Activated CD4-positive, CD25-positive, alpha-beta regulatory T cell treated with anti-CD3 and anti-CD28 coated beads, Interleukin-2, amount 50 U/mL, for 24 hours (primary cell): ENCODE data around the gene SPINK4.

Experiments used
- ATAC-seq, 2 donors: fragments of 150-1000 bp; cut with Tn5 transposase; one replicate each; pipeline ENCODE4 v1.10.0; 2021; ENCODE audit warnings: mild to moderate bottlenecking in 1 of 2, moderate library complexity in 1 of 2

Gene SPINK4, protein sequence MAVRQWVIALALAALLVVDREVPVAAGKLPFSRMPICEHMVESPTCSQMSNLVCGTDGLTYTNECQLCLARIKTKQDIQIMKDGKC

DNA sequence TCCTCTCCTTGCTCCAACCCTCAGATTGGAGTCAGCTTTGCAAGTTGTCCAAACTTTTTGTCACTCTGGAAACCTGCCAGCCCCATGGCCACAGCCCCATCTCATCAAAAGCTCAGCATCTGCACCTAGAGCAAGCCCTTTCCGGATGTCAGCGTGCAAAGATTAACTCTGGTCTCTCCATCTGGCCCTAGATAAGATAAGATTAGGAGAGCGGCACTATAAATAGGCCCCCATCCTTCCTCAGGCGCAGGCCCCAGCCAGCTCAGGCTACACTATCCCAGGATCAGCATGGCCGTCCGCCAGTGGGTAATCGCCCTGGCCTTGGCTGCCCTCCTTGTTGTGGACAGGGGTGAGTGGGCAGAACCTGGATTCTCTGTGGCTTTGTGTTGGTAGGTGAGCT is at the start of gene SPINK4:
SPINK4 (plus strand) TSS at position 247 of the 400 bp plus-strand sequence; CDS start at position 289, 42 bp downstream.
- ATAC-seq = no peak

DNA sequence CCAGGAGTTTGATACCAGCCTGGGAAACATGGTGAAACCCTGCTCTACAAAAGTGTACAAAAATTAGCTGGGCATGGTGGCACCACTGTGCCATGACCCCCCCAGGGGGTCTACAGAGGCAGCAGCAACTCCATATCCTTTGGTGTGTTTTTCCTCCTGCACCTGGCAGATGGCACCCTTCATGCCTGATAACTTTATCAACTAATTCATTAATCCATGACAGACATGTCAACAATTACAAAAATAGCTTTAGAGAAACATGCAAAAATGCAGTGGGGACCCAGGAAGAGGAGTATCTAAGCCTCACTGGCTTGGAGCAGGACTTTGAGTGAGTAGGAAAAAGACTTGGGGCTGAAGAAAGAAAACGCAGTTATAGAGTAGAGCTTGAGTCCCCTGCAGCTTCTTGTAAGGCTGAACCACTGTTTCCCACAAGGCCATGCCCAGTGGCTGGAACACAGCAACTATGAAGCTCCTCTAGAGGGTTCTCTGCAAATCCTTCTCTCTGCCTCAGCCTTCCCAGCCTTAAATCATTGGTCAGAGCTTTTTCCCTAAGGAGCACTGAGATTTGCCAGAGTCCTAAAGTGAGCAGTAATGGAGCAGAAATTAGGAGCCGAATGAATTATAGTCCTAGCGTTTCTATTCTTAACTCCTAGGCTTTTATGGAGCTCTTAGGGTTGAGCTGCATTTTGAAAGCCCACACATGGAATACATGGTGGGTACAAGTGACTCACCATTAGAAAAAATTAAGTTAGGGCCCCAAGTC is 47.3 kb upstream of the SPINK4 start:
- no peak for ATAC-seq

DNA sequence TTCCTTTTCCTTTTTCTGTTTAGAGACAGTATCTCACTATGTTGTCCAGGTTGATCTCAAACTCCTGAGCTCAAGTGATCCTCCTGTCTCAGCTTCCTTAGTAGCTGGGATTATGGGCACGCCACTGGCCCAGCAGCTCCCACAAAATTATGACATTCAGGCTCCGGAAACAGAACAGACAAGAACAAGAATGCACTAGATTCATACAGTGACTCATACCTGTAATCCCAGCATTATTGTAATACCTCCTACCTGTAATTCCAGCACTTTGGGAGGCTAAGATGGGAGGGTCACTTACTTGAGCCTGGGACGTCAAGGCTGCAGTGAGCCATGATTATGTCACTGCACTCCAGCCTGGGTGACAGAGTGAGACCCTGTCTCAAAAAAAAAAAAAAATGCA is 46.1 kb upstream of the SPINK4 start:
- ATAC-seq = no peak

DNA sequence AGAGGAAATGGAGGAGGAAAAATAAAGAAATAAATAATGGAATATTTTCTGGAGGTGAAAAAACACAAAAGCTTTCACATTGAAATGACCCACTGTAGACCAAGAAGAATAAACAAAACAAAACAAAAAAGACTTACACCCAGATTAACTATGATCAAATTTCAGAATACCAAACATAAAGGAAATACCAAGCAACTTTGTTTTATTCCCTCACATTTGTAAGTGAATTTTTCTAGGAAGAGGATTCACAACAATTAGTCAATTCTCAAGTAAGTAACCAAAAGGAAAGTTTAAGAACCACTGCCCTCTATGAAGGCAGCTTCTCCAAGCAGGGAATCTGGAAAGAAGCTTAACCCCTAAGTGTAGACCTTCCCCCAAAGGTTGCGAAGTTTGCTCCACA is 43.2 kb upstream of the SPINK4 start:
- ATAC-seq = no peak

GRCh38 chr9:33197279-33198152 is 42.5 kb upstream of the SPINK4 start:
- ATAC-seq = no peak

GRCh38 chr9:33198165-33198564 is 41.8 kb upstream of the SPINK4 start:
- no peak for ATAC-seq

- ATAC-seq = no peak
Observed at GRCh38 chr9:33202018-33202417, 37.9 kb upstream of the SPINK4 start.

GRCh38 chr9:33202552-33203201 is 37.3 kb upstream of the SPINK4 start:
- ATAC-seq = peak; percentile 65 to 69

DNA sequence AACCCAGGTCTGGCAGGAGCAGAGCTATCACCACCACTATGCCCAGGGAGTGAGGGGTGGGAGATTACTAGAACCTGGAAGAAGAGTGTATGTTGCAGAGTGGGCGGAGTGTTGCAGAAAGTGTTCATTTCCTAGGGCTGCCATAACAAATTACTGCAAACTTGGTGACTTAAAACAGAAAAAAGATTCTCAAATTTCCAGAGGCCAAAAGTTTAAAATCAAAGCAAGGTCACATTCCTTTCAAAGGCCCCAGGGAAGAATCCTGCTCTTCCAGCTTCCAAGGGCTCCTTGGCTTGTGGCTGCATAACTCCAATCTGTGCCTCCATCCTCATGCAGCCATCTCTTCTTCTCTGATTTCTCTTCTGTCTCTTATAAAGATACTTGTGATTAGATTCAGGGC is 30.6 kb upstream of the SPINK4 start:
- ATAC-seq = no peak

DNA sequence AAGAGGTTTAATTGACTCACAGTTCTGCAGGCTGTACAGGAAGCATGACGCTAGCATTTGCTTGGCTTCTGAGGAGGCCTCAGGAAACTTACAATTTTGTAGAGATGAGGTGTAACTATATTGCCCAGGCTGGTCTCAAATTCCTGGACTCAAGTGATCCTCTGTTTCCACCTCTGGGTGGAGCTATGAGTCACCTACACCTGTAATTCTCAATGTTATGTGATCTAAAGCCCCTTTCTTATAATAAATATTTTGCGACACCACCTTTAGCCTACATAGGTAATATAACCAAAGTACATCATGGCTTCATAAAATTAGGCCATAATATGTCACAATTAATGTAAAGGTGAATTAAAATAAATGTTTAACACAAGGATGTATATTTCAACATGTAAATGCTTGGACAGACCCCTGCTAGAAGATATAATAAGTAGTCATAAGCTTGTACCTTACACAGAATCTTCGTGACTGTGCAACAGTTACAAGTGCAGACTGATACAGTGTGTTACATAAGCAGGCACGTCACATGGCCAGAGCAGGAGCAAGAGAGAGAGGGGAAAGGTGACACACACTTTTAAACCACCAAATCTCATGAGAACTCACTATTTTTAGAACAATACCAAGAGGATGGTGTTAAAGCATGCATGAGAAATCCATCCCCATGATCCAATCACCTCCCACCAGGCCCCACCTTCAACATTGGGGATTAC is 29.8 kb upstream of the SPINK4 start:
- ATAC-seq = no peak

- no peak for ATAC-seq
Observed at GRCh38 chr9:33211695-33212393, 28.1 kb upstream of the SPINK4 start.

DNA sequence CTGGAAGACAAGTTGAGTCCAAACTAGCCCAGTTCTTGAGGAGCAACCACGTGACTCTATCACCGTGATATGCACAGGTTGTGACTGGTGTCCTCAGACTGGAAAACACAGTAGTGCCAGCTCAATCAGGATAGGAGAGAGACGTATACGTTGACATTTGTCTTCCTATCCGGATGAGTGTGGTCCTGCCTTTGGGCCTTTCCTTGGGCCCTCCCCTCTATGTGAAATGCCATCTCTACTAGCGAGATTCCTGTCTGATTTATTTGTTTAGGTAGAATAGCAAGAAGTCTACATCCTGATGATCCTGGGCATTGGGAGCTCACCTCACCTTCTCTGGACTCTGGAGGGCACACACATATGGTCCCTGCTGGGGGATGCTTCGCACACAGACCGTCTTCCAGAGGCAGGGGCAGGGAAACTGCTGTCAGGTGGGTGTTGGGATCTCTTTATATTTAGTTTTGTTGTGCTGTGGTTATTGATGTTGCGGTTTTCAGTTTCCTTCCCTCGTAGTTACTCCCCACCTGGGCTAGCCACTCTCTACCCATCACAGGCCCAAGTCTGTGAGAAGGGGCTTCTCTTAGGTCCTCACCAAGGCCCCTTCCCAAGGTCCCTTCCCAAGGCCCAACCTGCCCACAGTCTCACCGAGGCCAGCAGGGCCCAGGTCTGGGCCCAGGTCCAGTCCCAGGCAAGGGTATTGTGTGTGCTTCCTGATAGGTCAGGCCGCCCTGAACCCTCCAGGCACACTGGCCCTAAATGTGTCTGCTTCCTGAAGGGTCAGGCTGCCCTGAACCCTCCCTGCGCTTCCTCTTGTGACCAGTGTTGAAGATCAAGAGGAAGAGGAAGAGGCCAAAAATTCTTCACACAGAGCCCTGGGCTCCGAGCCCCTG is 19.0 kb upstream of the SPINK4 start:
- ATAC-seq = no peak

DNA sequence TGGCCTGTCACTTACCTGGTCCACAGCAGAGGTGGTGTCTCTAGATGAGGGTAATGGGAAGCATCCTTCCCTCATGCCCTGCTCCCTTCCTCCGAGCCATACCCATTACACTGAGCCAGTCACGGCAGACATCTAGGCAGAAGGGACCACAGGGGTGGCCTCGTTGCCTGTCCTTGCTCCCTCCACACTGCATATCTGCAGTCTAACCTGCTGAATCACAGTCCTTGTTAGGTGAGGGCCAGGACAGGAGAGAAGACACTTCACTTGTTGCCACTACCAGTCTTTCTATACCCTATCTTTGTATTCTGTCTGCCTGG is 18.4 kb upstream of the SPINK4 start:
- no peak for ATAC-seq

- no peak for ATAC-seq
Observed at GRCh38 chr9:33222031-33222430, 17.9 kb upstream of the SPINK4 start.

- ATAC-seq = no peak
Observed at GRCh38 chr9:33223696-33224095, 16.3 kb upstream of the SPINK4 start.

DNA sequence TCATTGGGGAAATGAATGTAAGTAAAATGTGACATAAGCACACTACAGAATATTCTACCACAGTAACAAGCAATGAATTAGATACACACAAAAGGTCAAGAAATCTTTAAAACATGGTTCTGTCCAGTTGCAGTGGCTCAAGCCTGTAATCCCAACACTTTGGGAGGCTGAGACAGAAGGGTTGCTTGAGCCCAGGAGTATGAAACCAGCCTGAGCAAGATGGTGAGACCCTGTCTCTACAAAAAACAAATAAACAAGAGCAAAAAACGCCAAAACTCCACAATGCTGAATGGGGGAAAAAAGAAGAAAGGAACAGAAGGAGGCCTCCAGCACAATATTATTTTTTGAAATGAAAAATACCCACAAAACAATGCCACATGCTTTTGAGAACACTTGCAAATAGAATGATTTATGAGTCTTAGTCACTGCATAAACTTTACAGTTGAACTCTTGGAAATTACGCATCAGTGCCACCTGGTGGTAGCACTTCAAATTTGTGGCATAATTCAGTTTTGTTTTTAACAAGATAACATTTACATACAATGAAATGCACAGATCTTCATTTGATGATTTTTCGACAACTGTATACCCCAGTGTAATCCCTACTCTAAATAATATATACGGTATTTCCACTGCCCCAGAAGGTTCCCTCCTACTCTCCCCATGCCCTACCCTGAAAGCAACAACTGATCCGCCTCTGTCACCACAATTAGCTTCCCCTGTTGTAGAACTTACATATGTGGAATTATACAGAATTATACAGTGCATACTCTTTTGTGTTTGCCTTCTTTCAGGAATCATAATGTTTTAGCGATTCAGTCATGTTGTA is 14.4 kb upstream of the SPINK4 start:
- peak in 1 of 2 donors; percentile 73 for ATAC-seq

GRCh38 chr9:33227008-33227398 is 13.0 kb upstream of the SPINK4 start:
- ATAC-seq = peak in 1 of 2 donors; percentile 39

GRCh38 chr9:33227741-33228140 is 12.2 kb upstream of the SPINK4 start:
- ATAC-seq = no peak

DNA sequence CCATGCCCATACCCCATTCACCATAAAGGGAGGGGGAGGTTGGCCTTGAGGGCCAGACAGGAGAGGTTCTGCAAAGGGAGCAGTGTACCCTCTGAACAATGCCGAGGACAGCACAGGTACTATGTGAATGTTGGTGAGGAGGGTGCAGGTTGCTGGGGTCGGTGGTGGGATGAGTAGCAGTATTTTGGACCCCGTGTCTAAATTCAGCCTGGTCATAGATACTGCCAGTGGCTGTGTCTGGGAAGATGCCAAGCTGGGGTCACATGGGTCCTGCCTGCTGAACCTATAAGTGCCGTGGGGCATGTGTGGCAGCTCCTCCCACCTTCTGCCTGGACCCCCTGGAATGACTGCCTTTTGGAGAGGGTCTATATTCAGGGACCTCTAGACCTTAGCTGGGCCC is 11.4 kb upstream of the SPINK4 start:
- ATAC-seq = no peak
